GM12878 (cell line): ENCODE measurements around the gene OR5B2.

Source experiments
- MTA3 ChIP-seq: IDR thresholded peaks from 2 replicates; pipeline ENCODE4 v1.6.1; 2012; ENCODE audit warnings: low read length, inconsistent platforms, borderline replicate concordance
- POLR2A ChIP-seq: IDR thresholded peaks from 2 replicates; pipeline ENCODE4 v1.6.1; 2011; ENCODE audit warnings: low read depth, mild to moderate bottlenecking, low read length
- POLR2AphosphoS5 ChIP-seq: IDR thresholded peaks from 2 replicates; pipeline ENCODE4 v1.6.1; 2011; ENCODE audit warnings: mild to moderate bottlenecking, low read length, inconsistent platforms
- ZNF24 ChIP-seq: fragments of 450-650 bp; IDR thresholded peaks from 2 replicates; pipeline ENCODE4 v1.6.1; 2017; ENCODE audit warnings: antibody characterized with exemption, mild to moderate bottlenecking

- TF ChIP-seq POLR2A (no peak), POLR2AphosphoS5 (no peak), ZNF24 (no peak), MTA3 (no peak)
Measured at GRCh38 chr11:58392746-58393145, 35.2 kb downstream of the OR5B2 start.
